IMR-90 (cell line): ENCODE results near the gene ARHGAP15. TPM values are rescaled to one million over a fixed set of nuclear protein-coding genes. Genes with fewer than 3 reads are reported as not detected.

Experiments
- ATAC-seq: fragments of 200-7000 bp; cut with Tn5 transposase; 2 replicates; pipeline ENCODE4 v1.9.1; 2020; ENCODE audit warnings: low read depth, mild to moderate bottlenecking, moderate library complexity
- BruUV-seq: library from RNA; stranded (reverse); fragments of 400-500 nt; replicated peaks from 2 replicates; lab custom pipeline; 2021; lab: Mats Ljungman, UMichigan
- CTCF ChIA-PET: fragments of 300-600 bp; formaldehyde crosslinking; extraction: SDS; loops from one replicate; lab custom pipeline; 2021; ENCODE audit warnings: antibody characterized with exemption; lab: Yijun Ruan, JAX
- POLR2A ChIA-PET: fragments of 300-600 bp; sonication (Branson Sonifier 250); formaldehyde crosslinking; loops from one replicate; lab custom pipeline; 2022; ENCODE audit warnings: antibody characterized with exemption; ENCODE audit not compliant: unreplicated experiment; lab: Charles Lee
- DNase-seq: peaks from one replicate; pipeline ENCODE4 v3.0.0; 2013
- H2AFZ ChIP-seq: replicated peaks from 2 replicates; pipeline ENCODE3; 2013; ENCODE audit warnings: low read length, mild to moderate bottlenecking; ENCODE audit not compliant: poor library complexity
- H2AK5ac ChIP-seq: 2 replicates; pipeline ENCODE4 v1.6.1; 2013; ENCODE audit warnings: low read depth, low read length, inconsistent platforms
- H2AK9ac ChIP-seq: replicated peaks from 2 replicates; pipeline ENCODE3; 2013; ENCODE audit warnings: mild to moderate bottlenecking, low read depth, low read length, moderate library complexity; ENCODE audit not compliant: poor library complexity
- H2BK120ac ChIP-seq: 2 replicates; pipeline ENCODE4 v1.6.1; 2013; ENCODE audit warnings: low read depth, low read length, inconsistent platforms
- H2BK15ac ChIP-seq: 3 replicates; pipeline ENCODE4 v1.6.1; 2013; ENCODE audit warnings: low read depth, low read length, inconsistent platforms
- H2BK20ac ChIP-seq: 2 replicates; pipeline ENCODE4 v1.6.1; 2013; ENCODE audit warnings: low read depth, mild to moderate bottlenecking, inconsistent platforms, low read length, moderate library complexity
- H2BK5ac ChIP-seq: 2 replicates; pipeline ENCODE4 v1.6.1; 2013; ENCODE audit warnings: mild to moderate bottlenecking, low read depth, low read length, inconsistent platforms; ENCODE audit not compliant: poor library complexity, severe bottlenecking
- H3K14ac ChIP-seq: replicated peaks from 2 replicates; pipeline ENCODE4 v1.6.1; 2013; ENCODE audit warnings: low read depth, low read length, inconsistent platforms
- H3K18ac ChIP-seq: 2 replicates; pipeline ENCODE4 v1.6.1; 2013; ENCODE audit warnings: low read depth, low read length, control low read depth
- H3K23ac ChIP-seq: 2 replicates; pipeline ENCODE4 v1.6.1; 2013; ENCODE audit warnings: low read depth, low read length, inconsistent platforms
- H3K27ac ChIP-seq: 2 replicates; pipeline ENCODE4 v1.5.1; 2013; ENCODE audit warnings: mild to moderate bottlenecking, control low read depth, low read length; ENCODE audit not compliant: insufficient read depth
- H3K27me3 ChIP-seq: 2 replicates; pipeline ENCODE4 v1.6.1; 2013; ENCODE audit warnings: low read length; ENCODE audit not compliant: control insufficient read depth, insufficient read depth
- H3K36me3 ChIP-seq: 2 replicates; pipeline ENCODE4 v1.6.1; 2013; ENCODE audit warnings: low read length, mixed read lengths; ENCODE audit not compliant: control insufficient read depth, insufficient read depth
- H3K4ac ChIP-seq: 2 replicates; pipeline ENCODE4 v1.6.1; 2013; ENCODE audit warnings: low read depth, low read length, inconsistent platforms
- H3K4me1 ChIP-seq: 2 replicates; pipeline ENCODE4 v1.6.1; 2013; ENCODE audit warnings: low read length, mixed read lengths; ENCODE audit not compliant: control insufficient read depth, insufficient read depth
- H3K4me2 ChIP-seq: 2 replicates; pipeline ENCODE4 v1.6.1; 2013; ENCODE audit warnings: low read depth, mild to moderate bottlenecking, control low read depth, low read length, moderate library complexity
- H3K4me3 ChIP-seq: 2 replicates; pipeline ENCODE4 v1.5.1; 2013; ENCODE audit warnings: low read depth, mild to moderate bottlenecking, control low read depth, low read length, moderate library complexity; ENCODE audit not compliant: insufficient read depth
- H3K56ac ChIP-seq: 2 replicates; pipeline ENCODE4 v1.6.1; 2013; ENCODE audit warnings: low read length, inconsistent platforms; ENCODE audit not compliant: insufficient read depth; ENCODE audit errors: extremely low read depth
- H3K79me1 ChIP-seq, 2 experiments: 2 replicates each; pipeline ENCODE4 v1.6.1; 2013; ENCODE audit warnings: low read length in 2 of 2, inconsistent platforms in 1 of 2, low read depth in 1 of 2
- H3K9ac ChIP-seq: 2 replicates; pipeline ENCODE4 v1.6.1; 2013; ENCODE audit warnings: low read depth, low read length, control low read depth
- H3K9me1 ChIP-seq: 2 replicates; pipeline ENCODE4 v1.6.1; 2013; ENCODE audit warnings: low read length, inconsistent platforms; ENCODE audit not compliant: insufficient read depth
- H3K9me3 ChIP-seq: 2 replicates; pipeline ENCODE4 v1.6.1; 2013; ENCODE audit warnings: low read length; ENCODE audit not compliant: control insufficient read depth, insufficient read depth
- H4K20me1 ChIP-seq: 2 replicates; pipeline ENCODE4 v1.6.1; 2013; ENCODE audit warnings: low read length, inconsistent platforms; ENCODE audit not compliant: insufficient read depth
- H4K5ac ChIP-seq: 2 replicates; pipeline ENCODE4 v1.6.1; 2013; ENCODE audit warnings: mild to moderate bottlenecking, low read depth, low read length, control low read depth
- H4K8ac ChIP-seq, 2 experiments: 2 replicates each; pipeline ENCODE4 v1.6.1; 2013; ENCODE audit warnings: low read depth in 2 of 2, low read length in 2 of 2, control low read depth in 1 of 2, inconsistent platforms in 1 of 2
- H4K91ac ChIP-seq: 2 replicates; pipeline ENCODE4 v1.6.1; 2013; ENCODE audit warnings: low read depth, low read length, inconsistent platforms; ENCODE audit not compliant: insufficient read depth
- BHLHE40 ChIP-seq: fragments of 150-350 bp; IDR thresholded peaks from 2 replicates; pipeline ENCODE4 v1.6.1; 2016; ENCODE audit warnings: mild to moderate bottlenecking, low read depth, low read length
- CEBPB ChIP-seq: IDR thresholded peaks from 2 replicates; pipeline ENCODE4 v1.6.1; 2012; ENCODE audit warnings: low read depth, low read length, improper control_type of control experiment
- CHD1 ChIP-seq: IDR thresholded peaks from 2 replicates; pipeline ENCODE4 v1.6.1; 2012; ENCODE audit warnings: low read depth, low read length, improper control_type of control experiment
- CTCF ChIP-seq: conservative IDR thresholded peaks from 2 replicates; pipeline ENCODE4 v1.5.1; 2012; ENCODE audit warnings: mild to moderate bottlenecking, low read depth, low read length, improper control_type of control experiment
- ELK1 ChIP-seq: fragments of 150-350 bp; IDR thresholded peaks from 2 replicates; pipeline ENCODE4 v1.6.1; 2016; ENCODE audit warnings: low read depth, mild to moderate bottlenecking, low read length, moderate library complexity, borderline replicate concordance
- FOS ChIP-seq: fragments of 150-350 bp; IDR thresholded peaks from 2 replicates; pipeline ENCODE4 v1.6.1; 2016; ENCODE audit warnings: low read depth, low read length
- MAFK ChIP-seq: IDR thresholded peaks from 2 replicates; pipeline ENCODE4 v1.6.1; 2012; ENCODE audit warnings: low read depth, low read length, improper control_type of control experiment
- MAZ ChIP-seq: IDR thresholded peaks from 2 replicates; pipeline ENCODE4 v1.6.1; 2012; ENCODE audit warnings: low read depth, mild to moderate bottlenecking, low read length, improper control_type of control experiment, moderate library complexity, borderline replicate concordance
- MXI1 ChIP-seq: IDR thresholded peaks from 2 replicates; pipeline ENCODE4 v1.6.1; 2012; ENCODE audit warnings: low read depth, mild to moderate bottlenecking, low read length, moderate library complexity, borderline replicate concordance
- NFE2L2 ChIP-seq: fragments of 150-350 bp; IDR thresholded peaks from 2 replicates; pipeline ENCODE4 v1.6.1; 2016; ENCODE audit warnings: low read depth, mild to moderate bottlenecking, low read length
- POLR2A ChIP-seq: IDR thresholded peaks from 2 replicates; pipeline ENCODE4 v1.6.1; 2012; ENCODE audit warnings: mild to moderate bottlenecking, low read depth, low read length
- RAD21 ChIP-seq: IDR thresholded peaks from 2 replicates; pipeline ENCODE4 v1.6.1; 2012; ENCODE audit warnings: low read length, improper control_type of control experiment
- RCOR1 ChIP-seq: IDR thresholded peaks from 2 replicates; pipeline ENCODE4 v1.6.1; 2012; ENCODE audit warnings: mild to moderate bottlenecking, low read length, improper control_type of control experiment; ENCODE audit not compliant: insufficient replicate concordance
- RFX5 ChIP-seq: IDR thresholded peaks from 2 replicates; pipeline ENCODE4 v1.8.0; 2012; ENCODE audit warnings: low read depth, mild to moderate bottlenecking, low read length, moderate library complexity
- SMC3 ChIP-seq: fragments of 150-350 bp; IDR thresholded peaks from 2 replicates; pipeline ENCODE4 v1.6.1; 2016; ENCODE audit warnings: low read depth, mild to moderate bottlenecking, antibody characterized with exemption, low read length, moderate library complexity
- USF2 ChIP-seq: fragments of 150-350 bp; IDR thresholded peaks from 2 replicates; pipeline ENCODE4 v1.6.1; 2017; ENCODE audit warnings: mild to moderate bottlenecking, antibody characterized with exemption, low read length, low read depth
- WGBS, 2 experiments: methylation state at CpG; one replicate each; pipeline versions ENCODE4 v1.1.5 to v1.1.7; 2013; ENCODE audit warnings: missing lambda C conversion rate in 2 of 2; ENCODE audit not compliant: insufficient read length in 1 of 2; ENCODE audit errors: extremely low coverage in 2 of 2; 5-methylcytosine and 5-hydroxymethylcytosine counted together
- dilution Hi-C: fragments of 300-500 bp; cut with HindIII; formaldehyde crosslinking; loops from one replicate; pipeline ENCODE4 v1.14.3; 2018; ENCODE audit warnings: low sequenced_read_pairs; ENCODE audit not compliant: unreplicated experiment
- in situ Hi-C: fragments of 300-500 bp; cut with MboI; formaldehyde crosslinking; loops from 3 replicates; pipeline ENCODE4 v1.14.3; 2019; ENCODE audit warnings: low sequenced_read_pairs, inconsistent platforms, mixed read lengths
- intact Hi-C: fragments of 100-400 bp; cut with micrococcal nuclease; formaldehyde crosslinking; loops from 2 replicates; pipeline ENCODE4 v1.10.0; 2022
- polyA plus RNA-seq, 3 experiments: library from polyadenylated mRNA; depleted of rRNA; stranded (reverse); fragments of >200 nt; gene quantifications; 2 replicates each; pipeline ENCODE4 v1.2.3, GENCODE V29; 2012; ENCODE audit warnings: low replicate concordance in 1 of 3
- total RNA-seq: library from RNA; depleted of rRNA; stranded (reverse); fragments of >200 nt; gene quantifications from 2 replicates; pipeline ENCODE4 v1.2.3, GENCODE V29; 2012

ARHGAP15 gene
- total and polyA plus RNA-seq, 2 of the 4 experiments (the other 2 are of a cell fraction), result not detected

GRCh38 chr2:143217512-143218115, 88.4 kb downstream of the ARHGAP15 start:
- H3K4me2 ChIP-seq, result no peak overlapping the region
- ATAC-seq, result no peak
- no peaks in the 10 kb centered on the region for H3K4me1 ChIP-seq
- H2AFZ ChIP-seq, result no peak overlapping the region
- no peak overlapping the region for H2BK5ac ChIP-seq
- H3K9ac ChIP-seq, result no peak overlapping the region
- H4K5ac ChIP-seq, result no peak overlapping the region
- no peak overlapping the region for H3K14ac ChIP-seq
- no peak overlapping the region for H2AK9ac ChIP-seq
- intact Hi-C loops, result no loop called here
- no peak overlapping the region for H2BK120ac ChIP-seq
- no peak overlapping the region for H3K23ac ChIP-seq
- dilution Hi-C loops, result no loop called here
- BruUV-seq, result no TSS peak
- H3K9me3 ChIP-seq, result no peaks in the 10 kb centered on the region
- ChIA-PET CTCF (no interaction called here), POLR2A (no interaction called here)
- H2AK5ac ChIP-seq, result no peak overlapping the region
- H3K4ac ChIP-seq, result no peak overlapping the region
- no peaks in the 10 kb centered on the region for H3K9me1 ChIP-seq
- H4K8ac ChIP-seq, result no peak overlapping the region
- no peak overlapping the region for H2BK15ac ChIP-seq
- TF ChIP-seq RFX5, result no peak
- TF ChIP-seq NFE2L2, result no peak
- no peak for TF ChIP-seq BHLHE40
- no peak for TF ChIP-seq MAZ
- TF ChIP-seq RCOR1, result no peak
- TF ChIP-seq USF2, result no peak
- no peak for TF ChIP-seq MXI1
- no peak for TF ChIP-seq MAFK
- TF ChIP-seq CTCF, result no peak
- TF ChIP-seq SMC3, result no peak
- TF ChIP-seq ELK1, result no peak
- TF ChIP-seq CEBPB, result no peak
- no peak for TF ChIP-seq RAD21
- no peak for TF ChIP-seq POLR2A
- no peak for TF ChIP-seq CHD1
- no peak for TF ChIP-seq FOS
- H3K56ac ChIP-seq, result no peak overlapping the region
- no peaks in the 10 kb centered on the region for H3K36me3 ChIP-seq
- in situ Hi-C loops, result no loop called here
- DNase-seq, result no peak
- H4K20me1 ChIP-seq, result no peaks in the 10 kb centered on the region
- no peaks in the 10 kb centered on the region for H3K27me3 ChIP-seq
- no peak overlapping the region for H2BK20ac ChIP-seq
- no peak overlapping the region for H3K18ac ChIP-seq
- no CpG with 5 or more reads among the region's 1 CpG for WGBS, 2 experiments
- no peak overlapping the region for H3K27ac ChIP-seq
- no peak overlapping the region for H4K91ac ChIP-seq
- H3K79me1 ChIP-seq, result no peaks in the 10 kb centered on the region
- no peak overlapping the region for H3K4me3 ChIP-seq
